GM21576 (cell line): ENCODE data around the gene FGF12.

Experiments
- ATAC-seq: cut with Tn5 transposase; IDR thresholded peaks from one replicate; pipeline ENCODE4 v1.9.1; 2021; ENCODE audit warnings: mild to moderate bottlenecking, moderate library complexity; ENCODE audit not compliant: unreplicated experiment

The FGF12 gene

DNA sequence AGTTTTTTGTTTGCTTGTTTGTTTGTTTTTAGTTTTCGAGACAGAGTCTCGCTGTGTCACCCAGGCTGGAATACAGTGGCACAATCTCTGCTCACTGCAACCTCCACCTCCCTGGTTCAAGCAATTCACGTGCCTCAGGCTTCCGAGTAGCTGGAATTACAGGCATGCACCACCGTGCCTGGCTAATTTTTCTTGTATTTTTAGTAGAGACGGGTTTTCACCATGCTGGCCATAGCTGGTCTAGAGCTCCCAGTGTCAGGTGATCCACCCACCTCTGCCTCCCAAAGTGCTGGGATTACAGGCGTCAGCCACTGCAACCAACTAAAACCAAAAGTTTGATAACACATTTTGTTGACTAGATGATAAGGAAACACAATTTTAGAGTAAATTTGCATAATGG, 372.7 kb downstream of the FGF12 start:
- no peak for ATAC-seq

GRCh38 chr3:192352142-192352541, 375.2 kb downstream of the FGF12 start:
- no peak for ATAC-seq

DNA sequence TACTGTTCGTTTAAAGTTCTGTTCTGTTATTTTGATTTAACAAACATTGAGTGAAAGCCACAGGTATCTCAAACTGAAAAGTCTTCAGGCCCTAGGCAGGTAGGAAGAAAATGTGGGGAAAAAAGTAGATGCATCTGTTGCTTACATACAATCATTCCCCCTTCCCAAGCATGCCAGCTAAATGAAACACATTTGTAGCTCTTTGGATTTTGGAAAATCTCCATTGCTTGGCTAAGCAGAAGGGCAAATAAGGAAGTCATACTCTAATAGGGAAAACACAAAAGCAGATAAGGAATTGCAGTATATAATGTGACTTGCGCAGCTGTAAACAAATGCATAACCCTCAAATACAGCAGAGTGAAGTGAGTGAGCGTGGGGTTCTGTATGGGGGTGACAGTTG, 375.9 kb downstream of the FGF12 start:
- no peak for ATAC-seq

DNA sequence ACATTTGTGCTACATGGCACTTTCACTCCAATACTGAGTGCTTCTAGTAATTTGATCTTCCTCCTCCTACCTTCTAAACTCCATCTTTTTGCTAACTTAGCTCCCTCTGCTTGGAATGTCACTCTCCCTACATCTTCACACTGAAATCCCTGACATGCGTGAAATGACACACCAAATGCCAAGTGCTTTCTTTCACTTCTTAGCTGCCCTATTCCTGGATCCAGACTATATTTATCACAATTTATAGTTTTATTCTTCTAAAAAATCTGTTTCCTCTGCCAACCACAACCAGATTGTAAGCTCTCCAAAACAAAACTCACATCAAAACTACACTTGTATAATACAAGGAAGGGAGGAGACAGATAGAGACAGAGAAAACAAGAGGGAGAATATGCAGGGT, 387.3 kb downstream of the FGF12 start:
- ATAC-seq = no peak

- ATAC-seq = no peak
Measured at GRCh38 chr3:192339214-192339613, 388.1 kb downstream of the FGF12 start.

- ATAC-seq = no peak
Measured at GRCh38 chr3:192336286-192336685, 391.1 kb downstream of the FGF12 start.

- no peak for ATAC-seq
Measured at GRCh38 chr3:192332386-192333291, 394.7 kb downstream of the FGF12 start.

- ATAC-seq = peak; percentile 85
Measured at GRCh38 chr3:192331749-192332385, 395.5 kb downstream of the FGF12 start.

DNA sequence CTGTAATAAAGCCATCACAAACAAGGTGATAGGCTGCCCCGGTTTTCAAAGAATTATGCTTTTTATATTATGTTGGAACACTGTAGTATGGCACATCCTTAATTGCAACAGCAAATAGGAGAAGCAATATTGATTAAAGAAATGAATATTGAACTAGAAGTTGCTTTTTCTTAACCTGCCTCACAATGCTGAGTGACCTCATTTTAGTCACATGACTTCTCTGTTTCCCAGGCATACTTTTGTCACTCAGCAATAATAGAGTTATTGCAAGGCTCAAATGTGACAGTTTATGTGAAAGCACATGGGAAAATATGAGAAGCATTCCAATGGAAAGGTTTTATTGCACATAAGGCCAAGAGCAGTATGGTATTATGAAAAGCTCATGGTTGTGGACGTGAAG, 400.7 kb downstream of the FGF12 start:
- ATAC-seq = no peak

DNA sequence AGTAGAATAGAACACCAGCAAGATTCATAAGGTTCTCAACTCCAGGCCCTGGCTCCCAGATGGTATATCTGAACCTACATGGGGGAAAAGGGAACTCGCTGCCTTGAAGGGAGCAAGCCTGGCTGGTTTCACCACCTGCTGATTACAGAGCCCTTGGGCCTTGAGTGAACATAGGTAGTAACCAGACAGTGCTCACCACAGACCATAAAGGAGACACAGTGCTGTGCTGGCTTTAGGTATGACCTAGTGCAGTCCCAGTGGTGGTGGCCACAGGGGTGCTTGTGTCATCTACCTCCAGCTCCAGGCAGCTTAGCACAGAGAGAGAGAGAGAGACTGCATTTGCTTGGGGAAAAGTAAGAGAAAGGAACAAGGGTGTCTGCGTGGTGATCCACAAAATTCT, 409.8 kb downstream of the FGF12 start:
- ATAC-seq = no peak

- ATAC-seq = no peak
Measured at GRCh38 chr3:192313605-192314004, 413.7 kb downstream of the FGF12 start.

DNA sequence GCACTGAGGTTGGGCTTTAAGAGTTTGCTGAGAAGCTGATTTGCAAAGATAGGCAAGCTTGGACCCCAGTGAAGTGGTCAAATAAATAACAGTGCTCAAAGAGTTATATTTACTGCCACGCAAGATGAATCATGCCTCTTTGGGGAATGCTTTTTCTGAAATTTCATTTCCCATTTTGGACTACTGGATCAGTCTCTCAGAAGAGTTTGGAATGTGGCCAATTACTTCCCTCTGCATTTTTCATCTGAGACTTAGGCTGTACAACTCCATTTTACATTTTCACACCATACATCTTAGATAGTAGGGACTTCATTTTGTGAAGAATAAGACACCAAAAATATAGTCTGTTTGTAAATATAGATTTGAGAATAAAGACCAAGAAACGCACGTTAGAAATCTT, 419.7 kb downstream of the FGF12 start:
- no peak for ATAC-seq

GRCh38 chr3:192303235-192303634, 424.1 kb downstream of the FGF12 start:
- ATAC-seq = no peak

- ATAC-seq = no peak
Measured at GRCh38 chr3:192302721-192303120, 424.6 kb downstream of the FGF12 start.

DNA sequence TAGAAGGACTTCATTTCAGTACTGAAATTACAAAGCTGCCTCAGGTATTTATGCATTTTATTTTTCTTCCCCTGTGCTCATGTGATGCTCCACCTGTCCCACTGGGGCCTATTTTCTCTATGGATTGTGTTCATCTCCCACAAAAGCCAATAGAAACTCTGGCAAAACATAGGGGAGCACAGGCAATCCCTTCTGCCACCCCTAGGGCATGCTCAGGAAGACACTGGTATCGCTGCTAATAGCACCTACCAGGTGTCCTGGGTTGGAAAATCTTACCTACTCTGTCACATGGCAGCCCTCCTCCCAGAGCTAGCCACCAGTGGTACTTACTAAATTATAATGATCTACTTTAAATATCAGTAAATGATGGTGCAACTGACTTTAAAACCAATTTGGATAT, 427.4 kb downstream of the FGF12 start:
- no peak for ATAC-seq

GRCh38 chr3:192296845-192297244, 430.5 kb downstream of the FGF12 start:
- ATAC-seq = no peak

- ATAC-seq = no peak
Measured at GRCh38 chr3:192284443-192285072, 442.8 kb downstream of the FGF12 start.

GRCh38 chr3:192281207-192281880, 446.0 kb downstream of the FGF12 start:
- no peak for ATAC-seq

- no peak for ATAC-seq
Measured at GRCh38 chr3:192279664-192280063, 447.7 kb downstream of the FGF12 start.

- no peak for ATAC-seq
Measured at GRCh38 chr3:192277477-192277876, 449.9 kb downstream of the FGF12 start.

GRCh38 chr3:192275741-192276355, 451.5 kb downstream of the FGF12 start:
- ATAC-seq = no peak
